Measurements from ENCODE around the gene ERC2.

Gene ERC2

GRCh38 chr3:55796533-55796932 is 671.7 kb downstream of the ERC2 start:
- Histone ChIP-seq H3K79me2 (ENCODE audit: control insufficient read depth, insufficient read depth, low read length, unreplicated experiment) (no peaks in the 10 kb centered on the region), H3K4me1 (ENCODE audit: control insufficient read depth, insufficient read depth, low read length, unreplicated experiment) (no peaks in the 10 kb centered on the region), H3K36me3 (ENCODE audit: insufficient read depth, low read length) (no peaks in the 10 kb centered on the region), H3K4me3 (ENCODE audit: low read depth, low read length) (no peak overlapping the region), H3K27me3 (ENCODE audit: insufficient read depth, low read length) (no peaks in the 10 kb centered on the region), H3K27ac (ENCODE audit: low read depth, low read length) (no peak overlapping the region), H2AFZ (ENCODE audit: low read length, unreplicated experiment) (no peak overlapping the region)

GRCh38 chr3:55795746-55796145 is 672.5 kb downstream of the ERC2 start:
- Histone ChIP-seq H3K4me3 (ENCODE audit: low read depth, low read length) (no peak overlapping the region), H3K27me3 (ENCODE audit: insufficient read depth, low read length) (no peaks in the 10 kb centered on the region), H3K4me1 (ENCODE audit: control insufficient read depth, insufficient read depth, low read length, unreplicated experiment) (no peaks in the 10 kb centered on the region), H2AFZ (ENCODE audit: low read length, unreplicated experiment) (no peak overlapping the region), H3K79me2 (ENCODE audit: control insufficient read depth, insufficient read depth, low read length, unreplicated experiment) (no peaks in the 10 kb centered on the region), H3K27ac (ENCODE audit: low read depth, low read length) (no peak overlapping the region), H3K36me3 (ENCODE audit: insufficient read depth, low read length) (no peaks in the 10 kb centered on the region)

GRCh38 chr3:55795296-55795695 is 673.0 kb downstream of the ERC2 start:
- Histone ChIP-seq H2AFZ (ENCODE audit: low read length, unreplicated experiment) (no peak overlapping the region), H3K27ac (ENCODE audit: low read depth, low read length) (no peak overlapping the region)

GRCh38 chr3:55792742-55793141 is 675.5 kb downstream of the ERC2 start:
- Histone ChIP-seq H3K27me3 (ENCODE audit: insufficient read depth, low read length) (no peaks in the 10 kb centered on the region), H3K36me3 (ENCODE audit: insufficient read depth, low read length) (no peaks in the 10 kb centered on the region), H3K4me1 (ENCODE audit: control insufficient read depth, insufficient read depth, low read length, unreplicated experiment) (no peaks in the 10 kb centered on the region), H3K27ac (ENCODE audit: low read depth, low read length) (no peak overlapping the region), H2AFZ (ENCODE audit: low read length, unreplicated experiment) (no peak overlapping the region), H3K4me3 (ENCODE audit: low read depth, low read length) (no peak overlapping the region), H3K79me2 (ENCODE audit: control insufficient read depth, insufficient read depth, low read length, unreplicated experiment) (no peaks in the 10 kb centered on the region)

More at GRCh38 chr3:55795296-55795695, 673.0 kb downstream of the ERC2 start:
- Histone ChIP-seq H3K36me3 (ENCODE audit: insufficient read depth, low read length) (no peaks in the 10 kb centered on the region), H3K4me1 (ENCODE audit: control insufficient read depth, insufficient read depth, low read length, unreplicated experiment) (no peaks in the 10 kb centered on the region), H3K27me3 (ENCODE audit: insufficient read depth, low read length) (no peaks in the 10 kb centered on the region), H3K4me3 (ENCODE audit: low read depth, low read length) (no peak overlapping the region), H3K79me2 (ENCODE audit: control insufficient read depth, insufficient read depth, low read length, unreplicated experiment) (no peaks in the 10 kb centered on the region)

GRCh38 chr3:55792009-55792408 is 676.3 kb downstream of the ERC2 start:
- Histone ChIP-seq H3K36me3 (ENCODE audit: insufficient read depth, low read length) (no peaks in the 10 kb centered on the region), H3K27me3 (ENCODE audit: insufficient read depth, low read length) (no peaks in the 10 kb centered on the region), H3K27ac (ENCODE audit: low read depth, low read length) (no peak overlapping the region), H3K79me2 (ENCODE audit: control insufficient read depth, insufficient read depth, low read length, unreplicated experiment) (no peaks in the 10 kb centered on the region), H3K4me3 (ENCODE audit: low read depth, low read length) (no peak overlapping the region), H3K4me1 (ENCODE audit: control insufficient read depth, insufficient read depth, low read length, unreplicated experiment) (no peaks in the 10 kb centered on the region), H2AFZ (ENCODE audit: low read length, unreplicated experiment) (no peak overlapping the region)

GRCh38 chr3:55790596-55791350 is 677.5 kb downstream of the ERC2 start:
- Histone ChIP-seq H2AFZ (ENCODE audit: low read length, unreplicated experiment) (no peak overlapping the region), H3K4me3 (ENCODE audit: low read depth, low read length) (no peak overlapping the region), H3K27me3 (ENCODE audit: insufficient read depth, low read length) (no peaks in the 10 kb centered on the region), H3K79me2 (ENCODE audit: control insufficient read depth, insufficient read depth, low read length, unreplicated experiment) (no peaks in the 10 kb centered on the region), H3K4me1 (ENCODE audit: control insufficient read depth, insufficient read depth, low read length, unreplicated experiment) (no peaks in the 10 kb centered on the region), H3K36me3 (ENCODE audit: insufficient read depth, low read length) (no peaks in the 10 kb centered on the region), H3K27ac (ENCODE audit: low read depth, low read length) (no peak overlapping the region)

GRCh38 chr3:55789516-55789915 is 678.8 kb downstream of the ERC2 start:
- no peaks in the 10 kb centered on the region for H3K79me2 ChIP-seq (ENCODE audit: control insufficient read depth, insufficient read depth, low read length, unreplicated experiment)
- no peaks in the 10 kb centered on the region for H3K4me1 ChIP-seq (ENCODE audit: control insufficient read depth, insufficient read depth, low read length, unreplicated experiment)
- no peak overlapping the region for H3K27ac ChIP-seq (ENCODE audit: low read depth, low read length)
- H3K4me3 ChIP-seq (ENCODE audit: low read depth, low read length) = no peak overlapping the region
- no peaks in the 10 kb centered on the region for H3K36me3 ChIP-seq (ENCODE audit: insufficient read depth, low read length)
- H2AFZ ChIP-seq (ENCODE audit: low read length, unreplicated experiment) = no peak overlapping the region
- H3K27me3 ChIP-seq (ENCODE audit: insufficient read depth, low read length) = no peaks in the 10 kb centered on the region

- Histone ChIP-seq H3K4me1 (ENCODE audit: control insufficient read depth, insufficient read depth, low read length, unreplicated experiment) (no peaks in the 10 kb centered on the region), H3K79me2 (ENCODE audit: control insufficient read depth, insufficient read depth, low read length, unreplicated experiment) (no peaks in the 10 kb centered on the region), H3K27ac (ENCODE audit: low read depth, low read length) (no peak overlapping the region), H3K36me3 (ENCODE audit: insufficient read depth, low read length) (no peaks in the 10 kb centered on the region), H2AFZ (ENCODE audit: low read length, unreplicated experiment) (no peak overlapping the region), H3K4me3 (ENCODE audit: low read depth, low read length) (no peak overlapping the region), H3K27me3 (ENCODE audit: insufficient read depth, low read length) (no peaks in the 10 kb centered on the region)
Observed at GRCh38 chr3:55782807-55783206, 685.5 kb downstream of the ERC2 start.

GRCh38 chr3:55782351-55782750 is 685.9 kb downstream of the ERC2 start:
- H3K4me3 ChIP-seq (ENCODE audit: low read depth, low read length) = no peak overlapping the region
- no peaks in the 10 kb centered on the region for H3K4me1 ChIP-seq (ENCODE audit: control insufficient read depth, insufficient read depth, low read length, unreplicated experiment)
- H3K27me3 ChIP-seq (ENCODE audit: insufficient read depth, low read length) = no peaks in the 10 kb centered on the region
- H3K27ac ChIP-seq (ENCODE audit: low read depth, low read length) = no peak overlapping the region
- no peaks in the 10 kb centered on the region for H3K36me3 ChIP-seq (ENCODE audit: insufficient read depth, low read length)
- no peaks in the 10 kb centered on the region for H3K79me2 ChIP-seq (ENCODE audit: control insufficient read depth, insufficient read depth, low read length, unreplicated experiment)
- H2AFZ ChIP-seq (ENCODE audit: low read length, unreplicated experiment) = no peak overlapping the region

GRCh38 chr3:55780913-55781312 is 687.4 kb downstream of the ERC2 start:
- Histone ChIP-seq H2AFZ (ENCODE audit: low read length, unreplicated experiment) (no peak overlapping the region), H3K79me2 (ENCODE audit: control insufficient read depth, insufficient read depth, low read length, unreplicated experiment) (no peaks in the 10 kb centered on the region), H3K4me1 (ENCODE audit: control insufficient read depth, insufficient read depth, low read length, unreplicated experiment) (no peaks in the 10 kb centered on the region), H3K36me3 (ENCODE audit: insufficient read depth, low read length) (no peaks in the 10 kb centered on the region), H3K4me3 (ENCODE audit: low read depth, low read length) (no peak overlapping the region), H3K27me3 (ENCODE audit: insufficient read depth, low read length) (no peaks in the 10 kb centered on the region), H3K27ac (ENCODE audit: low read depth, low read length) (no peak overlapping the region)

GRCh38 chr3:55779543-55779942 is 688.7 kb downstream of the ERC2 start:
- Histone ChIP-seq H2AFZ (ENCODE audit: low read length, unreplicated experiment) (no peak overlapping the region), H3K27ac (ENCODE audit: low read depth, low read length) (no peak overlapping the region), H3K36me3 (ENCODE audit: insufficient read depth, low read length) (no peaks in the 10 kb centered on the region), H3K27me3 (ENCODE audit: insufficient read depth, low read length) (no peaks in the 10 kb centered on the region), H3K79me2 (ENCODE audit: control insufficient read depth, insufficient read depth, low read length, unreplicated experiment) (no peaks in the 10 kb centered on the region), H3K4me1 (ENCODE audit: control insufficient read depth, insufficient read depth, low read length, unreplicated experiment) (no peaks in the 10 kb centered on the region), H3K4me3 (ENCODE audit: low read depth, low read length) (no peak overlapping the region)
